OCI-LY1 (cell line): Measurements from ENCODE around the gene MYL12B.

Experiments
- EZH2 ChIP-seq: fragments of 200-600 bp; sonication (generic), shearing (Covaris generic); IDR thresholded peaks from 2 replicates; pipeline ENCODE4 v1.8.0; 2017; ENCODE audit warnings: borderline replicate concordance, mixed run types, mild to moderate bottlenecking, antibody characterized with exemption, low read length, moderate library complexity, mixed read lengths
- TF ChIP-seq, protein P1 (sequence below): fragments of 200-600 bp; sonication (generic), shearing (Covaris generic); IDR thresholded peaks from 2 replicates; pipeline ENCODE4 v1.5.1; 2017; ENCODE audit warnings: mild to moderate bottlenecking, antibody characterized with exemption, low read length, moderate library complexity, mixed read lengths

- TF ChIP-seq, protein P1, sequence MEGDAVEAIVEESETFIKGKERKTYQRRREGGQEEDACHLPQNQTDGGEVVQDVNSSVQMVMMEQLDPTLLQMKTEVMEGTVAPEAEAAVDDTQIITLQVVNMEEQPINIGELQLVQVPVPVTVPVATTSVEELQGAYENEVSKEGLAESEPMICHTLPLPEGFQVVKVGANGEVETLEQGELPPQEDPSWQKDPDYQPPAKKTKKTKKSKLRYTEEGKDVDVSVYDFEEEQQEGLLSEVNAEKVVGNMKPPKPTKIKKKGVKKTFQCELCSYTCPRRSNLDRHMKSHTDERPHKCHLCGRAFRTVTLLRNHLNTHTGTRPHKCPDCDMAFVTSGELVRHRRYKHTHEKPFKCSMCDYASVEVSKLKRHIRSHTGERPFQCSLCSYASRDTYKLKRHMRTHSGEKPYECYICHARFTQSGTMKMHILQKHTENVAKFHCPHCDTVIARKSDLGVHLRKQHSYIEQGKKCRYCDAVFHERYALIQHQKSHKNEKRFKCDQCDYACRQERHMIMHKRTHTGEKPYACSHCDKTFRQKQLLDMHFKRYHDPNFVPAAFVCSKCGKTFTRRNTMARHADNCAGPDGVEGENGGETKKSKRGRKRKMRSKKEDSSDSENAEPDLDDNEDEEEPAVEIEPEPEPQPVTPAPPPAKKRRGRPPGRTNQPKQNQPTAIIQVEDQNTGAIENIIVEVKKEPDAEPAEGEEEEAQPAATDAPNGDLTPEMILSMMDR = no peak
- no peak for TF ChIP-seq EZH2
Observed at GRCh38 chr18:3260995-3261372, 949 bp upstream of the MYL12B start.
